Bronchial epithelial cell (primary cell): ENCODE data around the gene UMODL1. TPM values are rescaled to one million over a fixed set of nuclear protein-coding genes. Genes with fewer than 3 reads are reported as not detected.
"Not testable (repeated sequence)": the region's sequence is repeated elsewhere in the genome, so short reads cannot be mapped to it uniquely, and the experiment has no call there.

Source experiments
- DNase-seq: peaks from one replicate; pipeline ENCODE4 v3.0.0-alpha.2; 2010; ENCODE audit warnings: low read depth
- FAIRE-seq: peaks from 2 replicates; lab custom pipeline; 2011; peaks lifted over from hg19 to GRCh38; lab: Jason Lieb, UNC
- H3K27me3 ChIP-seq: 2 replicates; pipeline ENCODE4 v1.5.1; 2011; ENCODE audit warnings: low read length; ENCODE audit not compliant: control insufficient read depth, insufficient read depth
- H3K36me3 ChIP-seq: 2 replicates; pipeline ENCODE4 v1.5.1; 2011; ENCODE audit warnings: low read length; ENCODE audit not compliant: control insufficient read depth, insufficient read depth
- H3K4me3 ChIP-seq: 2 replicates; pipeline ENCODE4 v1.5.1; 2011; ENCODE audit warnings: mild to moderate bottlenecking, low read depth, low read length, control low read depth
- total RNA-seq: library from RNA; depleted of rRNA; stranded (reverse); fragments of >200 nt; gene quantifications from 2 replicates; pipeline ENCODE4 v1.2.1, GENCODE V29; 2014
- TF ChIP-seq, protein P1 (sequence below): IDR thresholded peaks from 2 replicates; pipeline ENCODE4 v1.5.1; 2011; ENCODE audit warnings: mild to moderate bottlenecking, moderate library complexity, low read length, control low read depth, inconsistent platforms; ENCODE audit not compliant: insufficient read depth, severe bottlenecking

The UMODL1 gene
- total RNA-seq, 1 donor from 2014 or later, result not detected

DNA sequence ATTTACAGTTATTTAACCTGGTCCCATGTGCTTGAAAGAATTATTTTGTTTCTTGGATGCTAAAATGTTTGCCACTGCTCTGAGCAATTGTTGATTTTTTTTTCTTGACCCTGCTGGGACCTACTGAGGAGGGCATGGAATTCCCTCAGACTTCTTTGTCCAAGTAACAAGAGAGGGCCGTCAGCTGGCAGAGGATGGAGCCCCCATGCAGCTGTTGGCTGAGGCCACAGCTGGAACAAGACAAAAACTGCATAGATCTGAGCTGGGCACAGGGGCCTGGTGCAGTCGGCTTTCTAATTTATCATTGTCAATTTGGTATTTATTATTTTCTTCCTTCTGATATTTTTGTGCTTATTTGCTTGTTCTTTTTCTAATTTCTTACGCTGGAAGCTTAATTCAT, 108.2 kb downstream of the UMODL1 start:
- TF ChIP-seq, protein P1, sequence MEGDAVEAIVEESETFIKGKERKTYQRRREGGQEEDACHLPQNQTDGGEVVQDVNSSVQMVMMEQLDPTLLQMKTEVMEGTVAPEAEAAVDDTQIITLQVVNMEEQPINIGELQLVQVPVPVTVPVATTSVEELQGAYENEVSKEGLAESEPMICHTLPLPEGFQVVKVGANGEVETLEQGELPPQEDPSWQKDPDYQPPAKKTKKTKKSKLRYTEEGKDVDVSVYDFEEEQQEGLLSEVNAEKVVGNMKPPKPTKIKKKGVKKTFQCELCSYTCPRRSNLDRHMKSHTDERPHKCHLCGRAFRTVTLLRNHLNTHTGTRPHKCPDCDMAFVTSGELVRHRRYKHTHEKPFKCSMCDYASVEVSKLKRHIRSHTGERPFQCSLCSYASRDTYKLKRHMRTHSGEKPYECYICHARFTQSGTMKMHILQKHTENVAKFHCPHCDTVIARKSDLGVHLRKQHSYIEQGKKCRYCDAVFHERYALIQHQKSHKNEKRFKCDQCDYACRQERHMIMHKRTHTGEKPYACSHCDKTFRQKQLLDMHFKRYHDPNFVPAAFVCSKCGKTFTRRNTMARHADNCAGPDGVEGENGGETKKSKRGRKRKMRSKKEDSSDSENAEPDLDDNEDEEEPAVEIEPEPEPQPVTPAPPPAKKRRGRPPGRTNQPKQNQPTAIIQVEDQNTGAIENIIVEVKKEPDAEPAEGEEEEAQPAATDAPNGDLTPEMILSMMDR, result no peak
- no peak overlapping the region for H3K4me3 ChIP-seq
- DNase-seq, result no peak
- H3K36me3 ChIP-seq, result no peaks in the 10 kb centered on the region
- no peak for FAIRE-seq
- no peaks in the 10 kb centered on the region for H3K27me3 ChIP-seq

DNA sequence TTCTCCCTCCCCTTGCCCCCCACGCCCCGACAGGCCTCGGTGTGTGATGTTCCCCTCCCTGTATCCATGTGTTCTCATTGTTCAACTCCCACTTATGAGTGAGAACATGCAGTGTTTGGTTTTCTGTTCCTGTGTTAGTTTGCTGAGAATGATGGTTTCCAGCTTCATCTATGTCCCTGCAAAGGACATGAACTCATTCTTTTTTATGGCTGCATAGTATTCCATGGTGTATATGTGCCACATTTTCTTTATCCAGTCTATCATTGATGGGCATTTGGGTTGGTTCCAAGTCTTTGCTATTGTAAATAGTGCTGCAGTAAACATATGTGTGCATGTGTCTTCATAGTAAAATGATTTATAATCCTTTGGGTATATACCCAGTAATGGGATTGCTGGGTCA, 108.9 kb downstream of the UMODL1 start:
- not testable (repeated sequence) for DNase-seq, H3K27me3 ChIP-seq, H3K36me3 ChIP-seq, H3K4me3 ChIP-seq, FAIRE-seq

- no peak for FAIRE-seq
- no peak for DNase-seq
- H3K36me3 ChIP-seq, result no peaks in the 10 kb centered on the region
- TF ChIP-seq, protein P1, result no peak
- no peaks in the 10 kb centered on the region for H3K27me3 ChIP-seq
- no peak overlapping the region for H3K4me3 ChIP-seq
These were observed 111.7 kb downstream of the UMODL1 start for GRCh38 chr21:42182713-42183371.

GRCh38 chr21:42183374-42184266, 112.5 kb downstream of the UMODL1 start:
- Histone ChIP-seq H3K36me3 (no peaks in the 10 kb centered on the region), H3K4me3 (no peak overlapping the region), H3K27me3 (no peaks in the 10 kb centered on the region)
- TF ChIP-seq, protein P1, result no peak
- peak; percentile 98 for FAIRE-seq
- no peak for DNase-seq

GRCh38 chr21:42186591-42186990, 115.5 kb downstream of the UMODL1 start:
- FAIRE-seq, result no peak
- TF ChIP-seq, protein P1, result no peak
- DNase-seq, result no peak
- Histone ChIP-seq H3K27me3 (no peaks in the 10 kb centered on the region), H3K36me3 (no peaks in the 10 kb centered on the region), H3K4me3 (no peak overlapping the region)

DNA sequence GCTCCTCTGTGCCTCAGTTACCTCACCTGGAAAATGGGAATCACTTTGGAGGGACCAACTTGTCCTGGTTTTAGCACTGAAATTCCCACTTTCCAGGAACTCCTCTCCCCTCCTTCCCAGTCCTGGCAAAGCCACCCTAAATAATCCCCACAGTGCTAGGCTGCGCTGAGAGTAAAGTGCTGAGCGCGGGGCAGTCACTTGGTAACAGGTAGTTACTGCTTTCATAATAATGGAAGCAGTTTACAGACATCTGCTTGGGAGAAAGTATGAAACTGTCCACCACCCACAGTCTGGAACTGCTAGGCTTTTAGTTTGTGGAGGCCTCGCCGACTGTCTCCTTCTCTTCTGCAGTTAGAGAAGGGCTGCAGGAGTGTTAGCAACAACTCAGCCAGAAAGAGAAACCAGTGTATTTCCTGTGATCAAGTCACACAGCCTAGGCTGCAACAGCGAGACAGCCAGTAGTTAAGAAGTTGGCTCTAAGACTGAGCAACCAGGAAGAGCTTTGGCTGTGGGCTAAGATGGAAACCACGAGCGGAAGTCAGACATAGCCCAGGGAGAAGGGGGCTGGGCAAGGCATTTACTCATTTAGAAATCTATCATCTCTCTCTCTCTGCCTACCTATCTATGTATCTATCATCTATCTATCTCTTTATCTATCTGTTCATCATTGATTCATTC, 117.0 kb downstream of the UMODL1 start:
- Histone ChIP-seq H3K36me3 (no peaks in the 10 kb centered on the region), H3K27me3 (no peaks in the 10 kb centered on the region), H3K4me3 (no peak overlapping the region)
- TF ChIP-seq, protein P1, result no peak
- DNase-seq (no peak), FAIRE-seq (no peak)
